GM23338 (cell line): Measurements from ENCODE around the gene SELP. TPM values are rescaled to one million over a fixed set of nuclear protein-coding genes. Genes with fewer than 3 reads are reported as not detected.

Experiments
- ATAC-seq: fragments of 200-7000 bp; cut with Tn5 transposase; 3 replicates; pipeline ENCODE4 v1.9.1; 2020
- DNase-seq: peaks from one replicate; pipeline ENCODE4 v3.0.0-alpha.2; 2015; ENCODE audit warnings: low spot score
- H2AFZ ChIP-seq: fragments of 200-600 bp; sonication (generic); 2 replicates; pipeline ENCODE4 v1.8.0; 2016; ENCODE audit warnings: antibody characterized with exemption, mild to moderate bottlenecking, moderate library complexity
- H3F3A ChIP-seq: fragments of 200-600 bp; sonication (generic); replicated peaks from 2 replicates; pipeline ENCODE4 v1.8.0; 2017; ENCODE audit warnings: antibody characterized with exemption, mixed run types, low read depth
- H3K27ac ChIP-seq: fragments of 200-600 bp; sonication (generic); 2 replicates; pipeline ENCODE4 v1.6.1; 2016; ENCODE audit warnings: low read depth
- H3K27me3 ChIP-seq: fragments of 200-600 bp; sonication (generic); 2 replicates; pipeline ENCODE4 v1.8.0; 2016; ENCODE audit warnings: mild to moderate bottlenecking, mixed run types, moderate library complexity; ENCODE audit not compliant: insufficient read depth
- H3K36me3 ChIP-seq: fragments of 200-600 bp; sonication (generic); 2 replicates; pipeline ENCODE4 v1.8.0; 2016; ENCODE audit warnings: mild to moderate bottlenecking; ENCODE audit not compliant: insufficient read depth
- H3K4me1 ChIP-seq: fragments of 200-600 bp; sonication (generic); 2 replicates; pipeline ENCODE4 v1.8.0; 2016; ENCODE audit warnings: mild to moderate bottlenecking, moderate library complexity; ENCODE audit not compliant: insufficient read depth
- H3K4me2 ChIP-seq: fragments of 200-600 bp; sonication (generic); 2 replicates; pipeline ENCODE4 v1.7.1; 2017; ENCODE audit warnings: mixed run types
- H3K4me3 ChIP-seq: fragments of 200-600 bp; sonication (generic); 2 replicates; pipeline ENCODE4 v1.6.1; 2016; ENCODE audit warnings: mixed run types
- H3K79me2 ChIP-seq: fragments of 200-600 bp; sonication (generic); replicated peaks from 2 replicates; pipeline ENCODE4 v1.8.0; 2017; ENCODE audit warnings: mild to moderate bottlenecking; ENCODE audit not compliant: insufficient read depth
- H3K9me2 ChIP-seq: fragments of 200-600 bp; sonication (generic); 2 replicates; pipeline ENCODE4 v1.8.0; 2017; ENCODE audit not compliant: insufficient read depth
- H4K20me1 ChIP-seq: fragments of 200-600 bp; sonication (generic); replicated peaks from 2 replicates; pipeline ENCODE4 v1.8.0; 2017; ENCODE audit warnings: mild to moderate bottlenecking; ENCODE audit not compliant: insufficient read depth
- H3K27ac Mint-ChIP-seq: 2 replicates; pipeline ENCODE4 v1.8.0; 2020; ENCODE audit warnings: inconsistent platforms, mild to moderate bottlenecking, moderate library complexity, mixed read lengths
- H3K27me3 Mint-ChIP-seq: 3 replicates; pipeline ENCODE4 v1.8.0; 2022; ENCODE audit warnings: low read depth, mild to moderate bottlenecking, moderate library complexity, mixed read lengths, inconsistent platforms; ENCODE audit not compliant: insufficient read depth, poor library complexity
- H3K36me3 Mint-ChIP-seq: 3 replicates; pipeline ENCODE4 v1.8.0; 2021; ENCODE audit warnings: low read depth, mild to moderate bottlenecking, inconsistent platforms, moderate library complexity, mixed read lengths
- H3K4me1 Mint-ChIP-seq: 3 replicates; pipeline ENCODE4 v1.8.0; 2020; ENCODE audit warnings: mild to moderate bottlenecking, inconsistent platforms, mixed read lengths
- H3K4me3 Mint-ChIP-seq: 3 replicates; pipeline ENCODE4 v1.8.0; 2021; ENCODE audit warnings: moderate library complexity, mild to moderate bottlenecking, inconsistent platforms, mixed read lengths
- H3K9me3 Mint-ChIP-seq: 3 replicates; pipeline ENCODE4 v1.8.0; 2020; ENCODE audit warnings: moderate library complexity, mild to moderate bottlenecking, inconsistent platforms, mixed read lengths
- ETS1 ChIP-seq: IDR thresholded peaks from 2 replicates; pipeline ENCODE4 v1.6.1; 2016; ENCODE audit warnings: antibody characterized with exemption
- EZH2 ChIP-seq: fragments of 200-600 bp; sonication (generic); IDR thresholded peaks from one replicate; pipeline ENCODE4 v1.8.0; 2017; ENCODE audit warnings: antibody characterized with exemption, mild to moderate bottlenecking, low read depth; ENCODE audit not compliant: unreplicated experiment
- EZH2phosphoT487 ChIP-seq: fragments of 200-600 bp; sonication (generic); IDR thresholded peaks from one replicate; pipeline ENCODE4 v1.8.1; 2018; ENCODE audit warnings: antibody characterized with exemption; ENCODE audit not compliant: unreplicated experiment
- JUNB ChIP-seq: IDR thresholded peaks from one replicate; pipeline ENCODE4 v1.6.1; 2016; ENCODE audit warnings: antibody characterized with exemption; ENCODE audit not compliant: unreplicated experiment
- NANOG ChIP-seq: IDR thresholded peaks from 2 replicates; pipeline ENCODE4 v1.6.1; 2016; ENCODE audit warnings: antibody characterized with exemption, borderline replicate concordance
- POLR2AphosphoS5 ChIP-seq: IDR thresholded peaks from 2 replicates; pipeline ENCODE4 v1.6.1; 2016; ENCODE audit warnings: antibody characterized with exemption, low read depth
- STAT1 ChIP-seq: IDR thresholded peaks from one replicate; pipeline ENCODE4 v1.6.1; 2016; ENCODE audit warnings: antibody characterized with exemption; ENCODE audit not compliant: unreplicated experiment
- ZNF331 ChIP-seq: fragments of 250-450 bp; sonication (Bioruptor Pico); IDR thresholded peaks from 2 replicates; pipeline ENCODE4 v1.5.0; 2020; ENCODE audit warnings: low read depth, mild to moderate bottlenecking, moderate library complexity
- ZNF462 ChIP-seq: fragments of 250-450 bp; sonication (Bioruptor Pico); IDR thresholded peaks from 2 replicates; pipeline ENCODE4 v1.5.0; 2020; ENCODE audit warnings: mild to moderate bottlenecking, moderate library complexity
- polyA plus RNA-seq: library from polyadenylated mRNA; unstranded; fragments of >200 nt; fragmentation: Nextera tagmentation; extraction: Ambion mirVana; gene quantifications from 2 replicates; pipeline ENCODE4 v1.2.1, GENCODE V29; 2016
- total RNA-seq: library from RNA; depleted of rRNA; stranded (reverse); fragments of >200 nt; shearing (Covaris generic); gene quantifications from 2 replicates; pipeline ENCODE4 v1.2.3, GENCODE V29; 2014
- TF ChIP-seq, protein P1 (sequence below): IDR thresholded peaks from one replicate; pipeline ENCODE4 v1.6.1; 2018; ENCODE audit warnings: antibody characterized with exemption; ENCODE audit not compliant: unreplicated experiment
- TF ChIP-seq, protein P2 (sequence below), 2 experiments: fragments of 200-600 bp in 1 of 2; sonication (generic) in 1 of 2; conservative IDR thresholded peaks; 2 replicates each; pipeline versions ENCODE4 v1.5.1 to v1.6.1; 2016 to 2017; ENCODE audit warnings: antibody characterized with exemption in 2 of 2, low read depth in 2 of 2, mild to moderate bottlenecking in 2 of 2, moderate library complexity in 1 of 2

Gene SELP
- total and polyA plus RNA-seq, 2 experiments from 2014 or later: not detected

DNA sequence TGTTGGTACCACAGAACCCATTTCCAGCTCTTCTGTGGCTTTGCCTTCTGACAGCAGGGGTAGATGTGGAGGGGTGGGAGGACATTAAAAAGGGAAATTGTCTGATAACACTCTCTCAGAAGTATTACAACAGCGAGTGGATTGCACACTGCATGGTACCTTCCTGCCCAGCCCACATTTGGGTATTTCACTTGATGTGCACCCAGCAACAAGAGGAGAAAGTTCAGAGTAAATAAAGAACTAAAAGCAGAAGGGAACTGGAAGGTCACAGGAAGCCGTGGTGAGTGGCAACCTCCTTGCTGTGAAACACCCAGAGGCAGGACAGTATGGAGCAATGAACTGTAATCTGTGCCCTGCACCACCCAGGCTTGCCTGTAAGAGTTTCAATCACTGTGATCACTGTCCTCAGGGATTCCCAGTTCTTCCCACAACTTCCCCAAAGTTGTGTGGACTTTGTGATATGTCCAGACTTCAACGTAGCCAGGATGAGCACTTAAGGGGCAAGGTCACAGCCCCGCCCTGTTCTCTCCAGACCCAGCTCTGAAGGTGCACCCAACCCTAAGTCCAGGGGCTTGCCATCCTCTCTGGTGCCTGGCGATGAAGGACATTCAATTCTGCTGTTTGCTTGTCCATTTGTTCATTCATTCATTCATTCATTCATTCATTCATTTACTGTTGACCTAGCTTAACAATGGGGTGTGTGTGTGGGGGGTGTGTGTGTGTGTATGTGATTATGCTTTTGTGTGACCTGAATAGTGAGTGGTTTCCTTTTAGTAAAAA, 25.0 kb downstream of the SELP start:
- ATAC-seq: no peak
- Mint-ChIP-seq H3K4me3 (no peak overlapping the region), H3K36me3 (no peaks in the 10 kb centered on the region), H3K4me1 (no peaks in the 10 kb centered on the region), H3K9me3 (no peaks in the 10 kb centered on the region), H3K27me3 (no peaks in the 10 kb centered on the region), H3K27ac (no peak overlapping the region)
- no peaks in the 10 kb centered on the region for H4K20me1 ChIP-seq
- no peak for DNase-seq
- H3K36me3 ChIP-seq: no peaks in the 10 kb centered on the region
- no peaks in the 10 kb centered on the region for H3F3A ChIP-seq
- no peak overlapping the region for H3K4me3 ChIP-seq
- H2AFZ ChIP-seq: no peak overlapping the region
- no peak overlapping the region for H3K4me2 ChIP-seq
- no peaks in the 10 kb centered on the region for H3K4me1 ChIP-seq
- no peaks in the 10 kb centered on the region for H3K27me3 ChIP-seq
- no peaks in the 10 kb centered on the region for H3K79me2 ChIP-seq
- TF ChIP-seq STAT1 (no peak), ZNF331 (CRISPR knock-in tag) (no peak), JUNB (no peak), EZH2phosphoT487 (no peak), NANOG (no peak), POLR2AphosphoS5 (no peak), ETS1 (no peak), EZH2 (no peak), ZNF462 (CRISPR knock-in tag) (no peak)
- TF ChIP-seq, protein P1, sequence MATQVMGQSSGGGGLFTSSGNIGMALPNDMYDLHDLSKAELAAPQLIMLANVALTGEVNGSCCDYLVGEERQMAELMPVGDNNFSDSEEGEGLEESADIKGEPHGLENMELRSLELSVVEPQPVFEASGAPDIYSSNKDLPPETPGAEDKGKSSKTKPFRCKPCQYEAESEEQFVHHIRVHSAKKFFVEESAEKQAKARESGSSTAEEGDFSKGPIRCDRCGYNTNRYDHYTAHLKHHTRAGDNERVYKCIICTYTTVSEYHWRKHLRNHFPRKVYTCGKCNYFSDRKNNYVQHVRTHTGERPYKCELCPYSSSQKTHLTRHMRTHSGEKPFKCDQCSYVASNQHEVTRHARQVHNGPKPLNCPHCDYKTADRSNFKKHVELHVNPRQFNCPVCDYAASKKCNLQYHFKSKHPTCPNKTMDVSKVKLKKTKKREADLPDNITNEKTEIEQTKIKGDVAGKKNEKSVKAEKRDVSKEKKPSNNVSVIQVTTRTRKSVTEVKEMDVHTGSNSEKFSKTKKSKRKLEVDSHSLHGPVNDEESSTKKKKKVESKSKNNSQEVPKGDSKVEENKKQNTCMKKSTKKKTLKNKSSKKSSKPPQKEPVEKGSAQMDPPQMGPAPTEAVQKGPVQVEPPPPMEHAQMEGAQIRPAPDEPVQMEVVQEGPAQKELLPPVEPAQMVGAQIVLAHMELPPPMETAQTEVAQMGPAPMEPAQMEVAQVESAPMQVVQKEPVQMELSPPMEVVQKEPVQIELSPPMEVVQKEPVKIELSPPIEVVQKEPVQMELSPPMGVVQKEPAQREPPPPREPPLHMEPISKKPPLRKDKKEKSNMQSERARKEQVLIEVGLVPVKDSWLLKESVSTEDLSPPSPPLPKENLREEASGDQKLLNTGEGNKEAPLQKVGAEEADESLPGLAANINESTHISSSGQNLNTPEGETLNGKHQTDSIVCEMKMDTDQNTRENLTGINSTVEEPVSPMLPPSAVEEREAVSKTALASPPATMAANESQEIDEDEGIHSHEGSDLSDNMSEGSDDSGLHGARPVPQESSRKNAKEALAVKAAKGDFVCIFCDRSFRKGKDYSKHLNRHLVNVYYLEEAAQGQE: no peak
- TF ChIP-seq, protein P2, sequence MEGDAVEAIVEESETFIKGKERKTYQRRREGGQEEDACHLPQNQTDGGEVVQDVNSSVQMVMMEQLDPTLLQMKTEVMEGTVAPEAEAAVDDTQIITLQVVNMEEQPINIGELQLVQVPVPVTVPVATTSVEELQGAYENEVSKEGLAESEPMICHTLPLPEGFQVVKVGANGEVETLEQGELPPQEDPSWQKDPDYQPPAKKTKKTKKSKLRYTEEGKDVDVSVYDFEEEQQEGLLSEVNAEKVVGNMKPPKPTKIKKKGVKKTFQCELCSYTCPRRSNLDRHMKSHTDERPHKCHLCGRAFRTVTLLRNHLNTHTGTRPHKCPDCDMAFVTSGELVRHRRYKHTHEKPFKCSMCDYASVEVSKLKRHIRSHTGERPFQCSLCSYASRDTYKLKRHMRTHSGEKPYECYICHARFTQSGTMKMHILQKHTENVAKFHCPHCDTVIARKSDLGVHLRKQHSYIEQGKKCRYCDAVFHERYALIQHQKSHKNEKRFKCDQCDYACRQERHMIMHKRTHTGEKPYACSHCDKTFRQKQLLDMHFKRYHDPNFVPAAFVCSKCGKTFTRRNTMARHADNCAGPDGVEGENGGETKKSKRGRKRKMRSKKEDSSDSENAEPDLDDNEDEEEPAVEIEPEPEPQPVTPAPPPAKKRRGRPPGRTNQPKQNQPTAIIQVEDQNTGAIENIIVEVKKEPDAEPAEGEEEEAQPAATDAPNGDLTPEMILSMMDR (conservative IDR thresholded peaks at IDR 0.05; ENCODE audit: low read depth in 2 of 2): no peak
- H3K27ac ChIP-seq: no peak overlapping the region
- no peaks in the 10 kb centered on the region for H3K9me2 ChIP-seq
